Transverse colon (tissue), 4 donors: ENCODE data around the gene UQCC5.

Source experiments
- CTCF ChIP-seq, 5 experiments: fragments of 200-600 bp in 3 of 5; fragments of 450-650 bp in 2 of 5; sonication (generic) in 3 of 5; IDR thresholded peaks; 1 replicate in 2 of 5; 2 replicates in 3 of 5; pipeline ENCODE4 v1.5.1; 2016 to 2017; ENCODE audit warnings: antibody characterized with exemption in 5 of 5, inconsistent platforms in 3 of 5, mild to moderate bottlenecking in 2 of 5, moderate library complexity in 1 of 5
- EP300 ChIP-seq: sonication (generic); formaldehyde crosslinking; IDR thresholded peaks from one replicate; pipeline ENCODE4 v1.6.1; 2017; ENCODE audit warnings: antibody characterized with exemption, low read depth
- POLR2A ChIP-seq: fragments of 450-650 bp; IDR thresholded peaks from one replicate; pipeline ENCODE4 v1.6.1; 2016; ENCODE audit warnings: antibody characterized with exemption, mild to moderate bottlenecking, moderate library complexity
- POLR2AphosphoS5 ChIP-seq, 3 donors: sonication (generic); formaldehyde crosslinking; IDR thresholded peaks; one replicate each; pipeline ENCODE4 v1.6.1; 2016; ENCODE audit warnings: antibody characterized with exemption in 3 of 3

- TF ChIP-seq CTCF (IDR thresholded peaks at IDR 0.05) = no peak
- no peak for TF ChIP-seq EP300
- no peak for TF ChIP-seq POLR2AphosphoS5 (IDR thresholded peaks at IDR 0.05)
- TF ChIP-seq POLR2A = no peak
Measured at GRCh38 chr3:52537726-52538421, 1.5 kb downstream of the UQCC5 start.
